Measurements from ENCODE around the gene RB1. TPM values are rescaled to one million over a fixed set of nuclear protein-coding genes. Genes with fewer than 3 reads are reported as not detected.

Gene RB1
- total RNA-seq, 1 experiment from 2014 or later, result 18.8 TPM

GRCh38 chr13:48497669-48498068, 194.1 kb downstream of the RB1 start:
- no peak overlapping the region for H3K4me3 Mint-ChIP-seq
- no peaks in the 10 kb centered on the region for H3K36me3 Mint-ChIP-seq
- DNase-seq (ENCODE audit: low spot score) (no peak), ATAC-seq (no peak)
- H3K9me3 Mint-ChIP-seq, result no peaks in the 10 kb centered on the region
- POLR2A ChIA-PET, result no interaction called here
- no peak for TF ChIP-seq KAT7 (CRISPR knock-in tag; IDR thresholded peaks at IDR 0.05; ENCODE audit: borderline replicate concordance)
- TF ChIP-seq ZNF396 (CRISPR knock-in tag; IDR thresholded peaks at IDR 0.05; ENCODE audit: borderline replicate concordance), result no peak
- TF ChIP-seq TCF7 (CRISPR knock-in tag; IDR thresholded peaks at IDR 0.05; ENCODE audit: low read depth), result no peak
- TF ChIP-seq AR (CRISPR knock-in tag; IDR thresholded peaks at IDR 0.05), result no peak
- no peak for TF ChIP-seq TEAD4 (CRISPR knock-in tag; IDR thresholded peaks at IDR 0.05)
- no peak for TF ChIP-seq NR3C1 (CRISPR knock-in tag; conservative IDR thresholded peaks at IDR 0.05; ENCODE audit: low read depth)
- TF ChIP-seq ATF2 (CRISPR knock-in tag; IDR thresholded peaks at IDR 0.05; ENCODE audit: borderline replicate concordance, low read depth), result no peak
- TF ChIP-seq ZBTB43 (CRISPR knock-in tag; IDR thresholded peaks at IDR 0.05), result no peak
- CTCF ChIA-PET, result no interaction called here
- H3K27ac Mint-ChIP-seq, result no peak overlapping the region
- peaks cover 16% of the 10 kb centered on the region for H3K4me1 Mint-ChIP-seq
- no peaks in the 10 kb centered on the region for H3K27me3 Mint-ChIP-seq (ENCODE audit: low read depth)

- CTCF ChIA-PET, result interaction anchor here (1.1 kb wide), 1 partner anchor 79 kb away, joined by 3 read pairs; no protein-coding TSS in a partner anchor
- Mint-ChIP-seq H3K27ac (no peak overlapping the region), H3K4me1 (peaks cover 32% of the 10 kb centered on the region), H3K27me3 (ENCODE audit: low read depth) (no peaks in the 10 kb centered on the region), H3K36me3 (no peaks in the 10 kb centered on the region), H3K4me3 (no peak overlapping the region), H3K9me3 (no peaks in the 10 kb centered on the region)
- DNase-seq (ENCODE audit: low spot score), result no peak
- POLR2A ChIA-PET, result no interaction called here
- no peak for ATAC-seq
- TF ChIP-seq ZNF396 (CRISPR knock-in tag; IDR thresholded peaks at IDR 0.05; ENCODE audit: borderline replicate concordance) (no peak), KAT7 (CRISPR knock-in tag; IDR thresholded peaks at IDR 0.05; ENCODE audit: borderline replicate concordance) (no peak), ZNF121 (CRISPR knock-in tag; IDR thresholded peaks at IDR 0.05) (no peak), STAT6 (CRISPR knock-in tag; conservative IDR thresholded peaks at IDR 0.05; ENCODE audit: low read depth) (no peak), HMGA2 (CRISPR knock-in tag; IDR thresholded peaks at IDR 0.05) (no peak), ESRRA (CRISPR knock-in tag; IDR thresholded peaks at IDR 0.05; ENCODE audit: borderline replicate concordance) (no peak), RORB (CRISPR knock-in tag; IDR thresholded peaks at IDR 0.05) (no peak), FOXJ3 (CRISPR knock-in tag; IDR thresholded peaks at IDR 0.05; ENCODE audit: borderline replicate concordance) (no peak), TP53 (CRISPR knock-in tag; IDR thresholded peaks at IDR 0.05) (no peak), ATF1 (CRISPR knock-in tag; IDR thresholded peaks at IDR 0.05) (no peak), MAX (CRISPR knock-in tag; IDR thresholded peaks at IDR 0.05) (no peak), ZNF532 (CRISPR knock-in tag; IDR thresholded peaks at IDR 0.05; ENCODE audit: borderline replicate concordance) (no peak), ZNF232 (CRISPR knock-in tag; IDR thresholded peaks at IDR 0.05) (no peak), IRF2 (CRISPR knock-in tag; IDR thresholded peaks at IDR 0.05; ENCODE audit: borderline replicate concordance, low read depth) (no peak), SOX15 (CRISPR knock-in tag; IDR thresholded peaks at IDR 0.05) (no peak), ZNF423 (CRISPR knock-in tag; IDR thresholded peaks at IDR 0.05) (no peak), NFYB (CRISPR knock-in tag; conservative IDR thresholded peaks at IDR 0.05; ENCODE audit: low read depth) (no peak)
Observed at GRCh38 chr13:48500652-48501197, 197.2 kb downstream of the RB1 start.
